ENCODE data around the gene TMPRSS4.
"Not testable (repeated sequence)": the region's sequence is repeated elsewhere in the genome, so short reads cannot be mapped to it uniquely, and the experiment has no call there.

TMPRSS4 gene

DNA sequence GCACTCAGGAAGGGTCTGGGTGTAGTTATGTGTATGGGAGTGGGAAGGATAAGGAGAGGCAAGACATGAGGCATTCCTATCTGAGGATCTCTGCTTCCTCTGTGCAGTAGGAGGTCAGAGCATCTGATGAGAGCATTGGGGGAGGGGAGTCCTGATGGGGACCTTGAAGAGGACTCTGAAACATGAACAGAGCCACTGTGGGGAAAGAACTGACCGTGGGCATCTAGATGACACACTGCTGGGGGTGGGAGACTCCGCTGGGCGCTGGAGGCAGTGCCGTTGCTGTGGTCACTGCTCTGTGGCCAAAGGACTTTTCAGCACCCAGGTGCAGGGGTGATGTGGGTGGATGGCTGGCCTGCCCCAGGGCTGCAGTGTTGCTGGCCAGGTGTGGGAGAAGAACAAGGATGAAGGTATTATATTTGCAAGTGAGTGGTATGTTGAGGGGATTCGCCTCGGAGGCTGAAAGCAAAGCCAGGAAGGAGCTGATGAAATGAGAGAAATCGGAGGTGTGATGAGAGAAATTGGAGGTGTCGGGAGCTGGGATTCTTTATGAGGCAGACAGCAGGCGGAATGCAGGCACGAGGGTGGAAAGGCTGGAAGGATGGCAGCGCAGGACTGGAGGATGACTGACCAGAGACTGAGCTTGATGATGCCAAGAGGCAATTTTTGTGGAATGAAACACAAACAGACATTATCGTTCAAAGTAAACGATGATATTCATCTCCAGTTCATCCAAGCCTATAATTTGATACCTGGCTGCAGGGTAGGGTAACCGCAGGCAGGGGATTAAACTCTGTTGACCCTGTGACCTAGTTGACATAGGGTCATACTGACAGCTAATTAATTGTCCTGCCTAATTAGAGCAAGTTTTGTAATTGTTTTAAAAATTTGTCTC, 19.4 kb upstream of the TMPRSS4 start:
- no peak for DNase-seq

GRCh38 chr11:118058311-118059245, 18.3 kb upstream of the TMPRSS4 start:
- no peak for DNase-seq

DNA sequence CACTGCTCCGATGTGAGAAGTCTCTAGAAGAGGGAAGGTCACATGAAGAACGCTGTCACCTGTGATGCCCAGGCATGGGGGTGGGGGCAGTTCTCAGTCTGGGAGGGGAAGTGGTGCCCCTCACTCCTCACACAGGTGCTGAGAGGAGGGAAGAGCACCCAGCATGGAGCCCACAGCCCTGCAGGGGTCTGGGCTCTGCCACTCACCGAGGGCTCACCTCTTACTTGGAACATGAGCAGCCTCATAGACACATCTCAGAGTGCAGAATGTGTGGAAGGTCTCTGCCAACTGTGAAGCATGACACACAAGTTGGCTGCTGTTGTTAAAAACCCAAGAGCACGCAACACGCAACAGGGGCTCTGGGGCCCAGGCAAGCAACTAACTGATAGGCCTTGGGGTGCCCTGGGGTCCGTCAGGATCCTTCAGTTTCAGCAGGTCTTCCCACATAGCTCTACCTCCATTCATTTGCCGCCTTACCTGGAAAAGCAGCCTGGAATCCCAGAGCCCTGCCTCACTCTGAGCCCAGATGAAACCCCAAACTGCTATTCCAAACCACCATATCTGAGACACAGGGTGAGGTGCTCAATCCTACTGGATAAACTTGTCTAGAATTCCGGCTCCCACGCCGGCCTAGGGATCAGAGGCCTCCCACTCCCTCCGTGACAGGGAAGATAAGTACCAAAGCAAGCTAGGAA, 17.5 kb upstream of the TMPRSS4 start:
- no peak for DNase-seq

GRCh38 chr11:118060081-118060661, 16.7 kb upstream of the TMPRSS4 start:
- DNase-seq = no peak

- no peak for DNase-seq
Observed at GRCh38 chr11:118060869-118061268, 16.0 kb upstream of the TMPRSS4 start.

- no peak for DNase-seq
Observed at GRCh38 chr11:118061586-118062125, 15.2 kb upstream of the TMPRSS4 start.

GRCh38 chr11:118062181-118062580, 14.7 kb upstream of the TMPRSS4 start:
- not testable (repeated sequence) for DNase-seq

DNA sequence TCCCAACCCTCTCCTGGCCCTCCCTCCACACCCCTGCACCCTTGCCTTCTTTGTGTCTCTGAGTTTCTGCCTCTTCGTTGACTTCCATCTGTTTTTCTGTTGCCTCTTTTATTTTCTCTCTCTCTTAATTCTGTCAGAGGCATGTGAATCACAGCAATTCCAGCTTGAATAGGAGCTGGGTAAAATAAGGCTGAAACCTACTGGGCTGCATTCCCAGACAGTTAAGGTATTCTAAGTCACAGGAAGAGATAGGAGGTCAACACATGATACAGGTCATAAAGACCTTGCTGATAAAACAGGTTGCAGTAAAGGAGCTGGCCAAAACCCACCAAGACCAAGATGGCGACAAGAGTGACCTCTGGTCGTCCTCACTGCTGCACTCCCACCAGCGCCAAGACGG, 14.2 kb upstream of the TMPRSS4 start:
- DNase-seq = not testable (repeated sequence)

DNA sequence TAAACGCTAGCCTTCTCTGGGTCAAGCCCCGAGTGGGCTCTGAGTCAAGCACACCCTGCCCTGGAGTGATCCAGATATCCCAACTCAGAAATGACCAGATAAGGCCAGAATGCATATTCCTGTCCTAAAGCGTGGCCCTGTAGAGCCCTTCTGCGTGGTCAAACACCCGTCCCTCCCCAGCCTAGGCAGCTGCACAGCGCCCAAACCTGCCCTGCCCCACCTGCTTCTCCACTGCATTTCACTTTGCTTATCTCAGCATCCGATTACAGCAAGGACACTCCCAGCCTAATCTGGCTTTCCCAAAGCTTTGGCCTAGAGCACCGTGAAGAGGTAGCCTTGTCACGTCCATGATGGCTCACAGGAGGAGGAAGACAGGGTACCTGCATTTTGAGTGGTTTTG, 11.9 kb upstream of the TMPRSS4 start:
- no peak for DNase-seq

GRCh38 chr11:118065384-118065783, 11.5 kb upstream of the TMPRSS4 start:
- no peak for DNase-seq

- DNase-seq = no peak
Observed at GRCh38 chr11:118067006-118067405, 9.9 kb upstream of the TMPRSS4 start.

GRCh38 chr11:118068206-118068944, 8.5 kb upstream of the TMPRSS4 start:
- no peak for DNase-seq

- no peak for DNase-seq
Observed at GRCh38 chr11:118068945-118069612, 7.8 kb upstream of the TMPRSS4 start.

DNA sequence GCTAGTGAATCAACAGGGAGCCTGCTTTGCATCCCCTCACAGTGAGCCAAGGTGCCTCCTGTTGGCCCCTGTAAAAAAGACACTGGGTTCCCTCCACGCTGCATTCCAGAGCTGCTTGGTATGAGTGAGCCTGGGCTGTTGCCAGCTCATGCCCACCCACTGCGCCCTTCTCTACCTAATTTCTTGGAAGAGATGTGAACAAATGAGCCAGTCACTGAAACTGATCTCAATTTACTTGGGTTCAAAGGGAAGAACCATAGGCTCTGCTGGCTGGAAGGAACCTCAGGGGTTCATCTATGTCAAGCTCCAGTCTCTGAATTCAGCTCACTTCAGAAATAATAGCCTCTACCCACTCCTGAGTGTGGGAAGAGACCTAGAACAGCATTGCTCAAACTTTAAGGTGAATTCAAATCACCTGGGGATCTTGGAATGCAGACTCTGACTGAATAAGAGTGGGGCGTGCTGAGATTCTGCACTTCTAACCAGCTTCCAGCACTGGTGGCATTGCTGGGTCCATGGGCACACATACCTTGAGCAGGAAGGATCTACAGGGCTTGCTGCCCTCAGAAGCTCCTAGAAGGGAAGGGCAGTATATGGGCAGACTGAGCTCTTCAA, 5.4 kb upstream of the TMPRSS4 start:
- DNase-seq = no peak

GRCh38 chr11:118073554-118073953, 3.3 kb upstream of the TMPRSS4 start:
- no peak for DNase-seq

GRCh38 chr11:118074091-118074685, 2.7 kb upstream of the TMPRSS4 start:
- no peak for DNase-seq

DNA sequence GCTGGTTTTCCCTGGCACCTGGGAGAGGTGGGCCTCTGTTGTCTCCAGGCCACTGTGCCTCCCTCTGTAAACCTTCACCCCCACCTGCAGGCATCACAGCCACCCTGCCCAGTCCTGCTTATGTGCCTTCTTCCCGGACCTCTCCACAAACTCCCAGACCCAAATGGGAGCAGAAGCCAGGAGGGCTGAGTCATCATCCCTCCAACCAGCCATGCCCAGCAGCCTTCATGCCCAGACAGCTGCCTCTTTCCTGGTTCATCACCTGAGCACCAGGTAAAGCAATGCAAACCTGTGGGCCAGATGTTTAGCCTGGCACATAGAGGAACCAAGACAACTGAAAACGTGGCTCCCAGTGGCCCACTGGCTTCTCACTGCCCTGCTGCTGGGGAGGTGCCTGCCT, 2.1 kb upstream of the TMPRSS4 start:
- no peak for DNase-seq

DNA sequence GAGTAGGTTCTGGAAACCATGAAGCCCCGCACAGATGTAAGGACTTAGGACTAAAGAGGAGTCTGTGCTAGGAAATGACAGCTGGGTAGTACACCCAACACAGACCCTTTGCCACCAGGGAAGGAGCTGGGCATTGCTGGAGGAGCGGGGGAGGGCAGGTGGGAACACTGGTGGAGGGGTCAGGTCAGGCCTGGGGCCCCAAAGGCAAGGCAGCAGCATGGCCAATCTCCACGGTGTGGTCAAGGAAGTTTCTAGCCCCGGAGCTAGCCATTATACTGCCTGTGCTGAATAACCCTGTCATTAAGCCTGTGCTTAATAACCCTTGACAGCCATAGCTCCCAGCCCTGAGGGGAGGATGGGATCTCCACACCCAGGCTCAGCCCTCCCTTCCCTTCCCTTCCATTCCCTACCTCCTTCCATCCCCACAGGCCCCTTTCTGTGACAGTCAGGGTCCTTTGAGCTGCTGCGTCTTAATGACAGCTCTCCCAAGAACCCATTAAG, 2.1 kb downstream of the TMPRSS4 start:
- no peak for DNase-seq

DNA sequence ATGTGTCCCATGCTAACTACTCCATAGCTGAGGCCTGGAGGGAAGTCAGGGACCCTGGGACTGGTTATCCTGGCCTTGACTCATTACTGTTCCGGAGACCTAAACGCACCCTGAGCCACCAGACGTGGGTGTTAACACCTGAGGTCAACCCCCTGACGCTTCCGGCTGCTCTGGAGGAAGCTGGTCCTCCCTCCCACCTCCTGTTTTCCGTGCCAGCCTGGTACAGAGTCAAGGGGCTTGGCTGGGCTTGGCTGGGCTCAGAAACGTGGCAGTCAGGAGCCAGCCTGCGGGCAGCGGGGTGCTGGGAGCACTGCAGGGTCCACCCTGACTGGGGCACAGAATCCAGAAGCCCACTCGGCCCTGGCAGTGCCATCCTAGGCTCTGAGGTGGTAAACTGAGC, 2.6 kb downstream of the TMPRSS4 start:
- DNase-seq = no peak

DNA sequence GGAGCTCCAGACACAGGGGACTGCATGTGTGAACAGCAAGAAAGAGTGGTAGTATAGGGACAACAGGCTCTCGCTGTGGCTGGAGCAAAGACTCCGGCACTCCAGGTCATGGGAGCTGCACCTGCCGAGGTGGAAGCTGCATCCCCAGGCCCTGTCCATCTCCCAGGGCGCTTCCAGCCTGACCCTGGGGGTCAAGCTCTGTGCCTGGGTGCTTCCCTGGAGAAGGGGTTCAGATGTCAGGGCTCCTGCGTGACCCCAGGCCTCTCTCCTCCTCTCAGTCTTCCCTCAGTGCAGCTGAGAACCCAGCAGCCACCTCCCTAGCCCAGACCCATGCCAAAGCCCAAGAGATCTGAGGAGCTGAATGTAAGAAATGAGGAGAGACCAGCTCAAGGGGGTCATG, 3.4 kb downstream of the TMPRSS4 start:
- DNase-seq = no peak
